ENCODE results near the gene CCDC177.

CCDC177 gene

DNA sequence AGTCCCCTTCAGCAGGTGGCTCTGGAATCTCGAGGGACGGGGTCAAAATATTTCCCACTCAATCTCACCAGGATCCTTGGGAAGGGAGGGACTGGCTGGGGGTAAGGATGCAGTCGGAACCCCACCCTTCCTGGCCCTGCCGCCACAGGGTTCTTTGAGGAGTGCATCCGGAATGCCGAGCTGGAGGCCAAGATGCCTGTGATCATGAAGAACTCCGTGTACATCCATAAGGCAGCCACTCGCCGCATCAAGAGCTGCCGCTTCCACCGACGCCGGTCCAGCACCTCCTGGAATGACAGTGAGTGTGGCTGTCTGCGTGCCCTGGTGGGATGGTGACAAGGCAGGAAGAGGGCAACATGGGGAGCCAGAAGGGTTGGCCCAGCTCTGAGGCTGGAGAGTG, 47.0 kb downstream of the CCDC177 start:
- DNase-seq = no peak

DNA sequence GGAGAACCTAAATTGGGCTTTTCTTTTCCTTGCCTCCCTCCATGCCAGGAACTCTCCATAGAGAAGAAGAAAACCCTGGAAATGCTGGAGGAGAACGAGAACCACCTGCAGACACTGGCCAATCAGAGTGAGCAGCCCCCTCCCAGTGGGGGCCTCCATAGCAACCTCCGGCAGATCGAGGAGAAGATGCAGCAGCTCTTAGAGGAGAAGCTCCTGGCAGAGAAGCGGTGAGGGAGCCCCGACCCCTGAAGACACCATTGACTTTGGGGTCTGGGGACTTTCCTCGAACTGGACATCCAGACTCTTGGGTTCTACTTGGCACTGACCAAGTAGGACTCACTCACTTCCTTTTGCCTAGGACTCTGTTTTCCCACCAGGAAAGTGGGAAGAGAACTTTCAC, 48.8 kb downstream of the CCDC177 start:
- no peak for DNase-seq

DNA sequence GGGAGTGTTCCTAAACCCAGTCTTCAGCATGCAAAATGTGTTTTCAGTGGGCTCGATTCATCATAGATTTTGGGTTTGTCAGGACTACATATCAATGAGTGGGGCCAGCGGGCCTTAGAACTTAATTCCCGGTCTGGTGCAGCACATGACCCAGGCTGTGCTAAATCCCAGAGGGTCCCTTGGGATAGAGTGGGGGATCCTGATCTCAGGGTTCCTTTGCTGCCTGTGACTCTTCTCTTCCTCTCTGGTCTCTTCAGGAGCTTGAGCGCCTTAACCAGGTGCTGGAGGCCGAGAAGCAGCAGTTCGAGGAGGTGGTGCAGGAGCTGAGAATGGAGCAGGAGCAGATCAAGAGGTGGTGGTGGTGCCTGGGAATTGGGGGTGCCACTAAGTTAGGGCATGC, 52.6 kb downstream of the CCDC177 start:
- no peak for DNase-seq
